Mesenchymal stem cell (in vitro differentiated cells and primary cell): ENCODE data around the gene ACER3.

Experiments used
- DNase-seq: peaks from one replicate; pipeline ENCODE4 v3.0.0-alpha.2; 2013
- H2AFZ ChIP-seq: one replicate; pipeline ENCODE4 v1.6.1; 2013; ENCODE audit warnings: low read depth, mild to moderate bottlenecking, control low read depth, inconsistent platforms, low read length, moderate library complexity
- H2AK5ac ChIP-seq: 2 replicates; pipeline ENCODE4 v1.6.1; 2013; ENCODE audit warnings: low read length, moderate library complexity, mild to moderate bottlenecking, inconsistent platforms; ENCODE audit not compliant: severe bottlenecking
- H2BK120ac ChIP-seq: one replicate; pipeline ENCODE4 v1.6.1; 2013; ENCODE audit warnings: low read depth, mild to moderate bottlenecking, inconsistent platforms, low read length, moderate library complexity
- H2BK12ac ChIP-seq, 2 experiments: one replicate each; pipeline ENCODE4 v1.6.1; 2013; ENCODE audit warnings: inconsistent platforms in 2 of 2, low read length in 2 of 2, mild to moderate bottlenecking in 2 of 2, moderate library complexity in 2 of 2, control low read depth in 1 of 2
- H2BK15ac ChIP-seq: one replicate; pipeline ENCODE4 v1.6.1; 2013; ENCODE audit warnings: mild to moderate bottlenecking, low read depth, inconsistent platforms; ENCODE audit not compliant: poor library complexity, severe bottlenecking
- H2BK5ac ChIP-seq: 2 replicates; pipeline ENCODE4 v1.6.1; 2013; ENCODE audit warnings: low read depth, mild to moderate bottlenecking, low read length, control low read depth, inconsistent platforms; ENCODE audit not compliant: poor library complexity, severe bottlenecking
- H3K14ac ChIP-seq, 2 experiments: one replicate each; pipeline ENCODE4 v1.6.1; 2013; ENCODE audit warnings: inconsistent platforms in 2 of 2, low read length in 2 of 2, control low read depth in 1 of 2, mild to moderate bottlenecking in 1 of 2, moderate library complexity in 1 of 2
- H3K18ac ChIP-seq, 2 experiments: one replicate each; pipeline ENCODE4 v1.6.1; 2013; ENCODE audit warnings: inconsistent platforms in 2 of 2, low read length in 2 of 2, control low read depth in 1 of 2, low read depth in 1 of 2, mild to moderate bottlenecking in 1 of 2
- H3K23ac ChIP-seq, 2 experiments: one replicate each; pipeline ENCODE4 v1.6.1; 2013; ENCODE audit warnings: inconsistent platforms in 2 of 2, low read length in 2 of 2, mild to moderate bottlenecking in 2 of 2, moderate library complexity in 2 of 2, control low read depth in 1 of 2
- H3K27ac ChIP-seq: 2 replicates; pipeline ENCODE4 v1.5.1; 2013; ENCODE audit warnings: mild to moderate bottlenecking, moderate library complexity, low read length, control low read depth, inconsistent platforms; ENCODE audit not compliant: poor library complexity, severe bottlenecking
- H3K27me3 ChIP-seq, 2 experiments: 2 replicates each; pipeline versions ENCODE4 v1.6.1 to v1.7.0; 2013; ENCODE audit warnings: low read length in 2 of 2, mild to moderate bottlenecking in 2 of 2, moderate library complexity in 2 of 2, control low read depth in 1 of 2, inconsistent platforms in 1 of 2; ENCODE audit not compliant: control insufficient read depth in 1 of 2, insufficient read depth in 1 of 2
- H3K36me3 ChIP-seq, 2 experiments: 2 replicates each; pipeline versions ENCODE4 v1.6.1 to v1.7.0; 2013; ENCODE audit warnings: low read length in 2 of 2, control low read depth in 1 of 2, inconsistent platforms in 1 of 2, low read depth in 1 of 2, mild to moderate bottlenecking in 1 of 2; ENCODE audit not compliant: insufficient read depth in 2 of 2, control insufficient read depth in 1 of 2
- H3K4ac ChIP-seq, 2 experiments: one replicate each; pipeline ENCODE4 v1.6.1; 2013; ENCODE audit warnings: inconsistent platforms in 2 of 2, low read length in 2 of 2, mild to moderate bottlenecking in 2 of 2, moderate library complexity in 2 of 2, control low read depth in 1 of 2, low read depth in 1 of 2
- H3K4me1 ChIP-seq: 2 replicates; pipeline ENCODE4 v1.6.1; 2013; ENCODE audit warnings: low read depth, low read length, control low read depth; ENCODE audit not compliant: control insufficient read depth, insufficient read depth
- H3K4me2 ChIP-seq: 2 replicates; pipeline ENCODE4 v1.6.1; 2013; ENCODE audit warnings: low read length, mild to moderate bottlenecking, inconsistent platforms; ENCODE audit not compliant: poor library complexity, severe bottlenecking
- H3K4me3 ChIP-seq, 2 experiments: 2 replicates each; pipeline versions ENCODE4 v1.5.1 to v1.7.0; 2013; ENCODE audit warnings: low read length in 2 of 2, mild to moderate bottlenecking in 2 of 2, control low read depth in 1 of 2, low read depth in 1 of 2; ENCODE audit not compliant: insufficient read depth in 1 of 2
- H3K79me1 ChIP-seq: replicated peaks from 2 replicates; pipeline ENCODE4 v1.6.1; 2013; ENCODE audit warnings: mild to moderate bottlenecking, control low read depth, low read length, inconsistent platforms; ENCODE audit not compliant: poor library complexity, severe bottlenecking
- H3K9ac ChIP-seq: 2 replicates; pipeline ENCODE4 v1.7.0; 2013; ENCODE audit warnings: mild to moderate bottlenecking, low read length, moderate library complexity
- H3K9me3 ChIP-seq: 2 replicates; pipeline ENCODE4 v1.7.0; 2013; ENCODE audit warnings: mild to moderate bottlenecking, low read length; ENCODE audit not compliant: control insufficient read depth
- H4K8ac ChIP-seq: one replicate; pipeline ENCODE4 v1.6.1; 2013; ENCODE audit warnings: inconsistent platforms, mild to moderate bottlenecking, low read length, moderate library complexity
- H4K91ac ChIP-seq: one replicate; pipeline ENCODE4 v1.6.1; 2013; ENCODE audit warnings: mild to moderate bottlenecking, low read length, inconsistent platforms
- WGBS: methylation state at CpG from one replicate; pipeline ENCODE4 v1.1.7; 2013; ENCODE audit warnings: mixed read lengths; 5-methylcytosine and 5-hydroxymethylcytosine counted together

Gene ACER3

DNA sequence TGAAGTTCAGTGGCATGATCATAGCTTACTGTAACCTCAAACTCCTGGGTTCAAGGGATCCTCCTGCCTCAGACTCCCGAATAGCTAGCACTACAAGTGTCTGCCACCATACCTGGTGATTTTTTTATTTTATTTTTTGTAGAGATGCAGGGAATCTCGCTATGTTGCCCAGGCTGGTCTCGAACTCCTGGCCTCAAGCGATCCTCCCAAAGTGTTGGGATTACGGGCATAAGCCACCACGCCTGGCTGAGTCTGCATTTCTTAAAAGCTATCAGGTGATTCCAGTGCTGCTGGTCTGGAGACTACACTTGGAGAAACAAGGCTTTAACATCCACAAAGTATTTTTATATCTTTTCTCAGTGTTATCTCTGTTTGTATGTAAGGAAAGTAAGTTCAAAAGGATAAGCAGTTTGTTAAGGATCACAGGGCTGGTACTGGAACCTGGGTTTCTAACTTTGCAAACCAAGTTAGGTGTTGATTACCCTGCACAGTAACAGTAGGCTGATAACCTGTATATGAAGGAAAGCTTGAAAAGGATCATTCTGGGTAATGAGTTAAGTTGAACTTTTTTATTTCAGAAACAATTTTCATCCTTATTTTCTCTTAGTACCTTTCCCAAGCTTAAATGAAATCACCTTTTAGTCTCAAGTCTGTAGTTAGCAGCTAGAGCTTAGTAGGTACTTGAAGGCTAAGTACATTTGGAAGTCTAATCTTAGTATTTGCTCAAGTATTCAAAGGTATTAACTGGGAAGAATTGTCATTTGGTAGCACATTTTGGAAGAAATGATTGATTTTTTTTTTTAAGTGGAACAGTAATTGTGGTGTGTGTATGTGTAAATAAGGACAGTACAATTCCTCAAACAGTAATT, 12.5 kb downstream of the ACER3 start:
- no peak overlapping the region for H2AFZ ChIP-seq
- no peak overlapping the region for H3K4me3 ChIP-seq
- peaks cover 14% of the 10 kb centered on the region for H3K79me1 ChIP-seq
- H2BK120ac ChIP-seq, result no peak overlapping the region
- peaks cover 0 to 11% of the 10 kb centered on the region in 2 experiments for H3K36me3 ChIP-seq
- H2BK12ac ChIP-seq, result no peak overlapping the region
- no peak overlapping the region for H3K23ac ChIP-seq
- WGBS, result 98% methylated on average over 5 of the region's 6 CpGs
- no peaks in the 10 kb centered on the region for H3K9me3 ChIP-seq
- no peak overlapping the region for H3K14ac ChIP-seq
- no peak overlapping the region for H3K27ac ChIP-seq
- no peak for DNase-seq
- H3K18ac ChIP-seq, result no peak overlapping the region
- H2BK15ac ChIP-seq, result no peak overlapping the region
- H4K91ac ChIP-seq, result no peak overlapping the region
- H2BK5ac ChIP-seq, result no peak overlapping the region
- H3K4me1 ChIP-seq, result no peaks in the 10 kb centered on the region
- no peak overlapping the region for H2AK5ac ChIP-seq
- no peak overlapping the region for H3K4ac ChIP-seq
- H3K9ac ChIP-seq, result no peak overlapping the region
- no peak overlapping the region for H3K4me2 ChIP-seq
- H3K27me3 ChIP-seq, result no peaks in the 10 kb centered on the region
- H4K8ac ChIP-seq, result no peak overlapping the region

- no peaks in the 10 kb centered on the region for H3K27me3 ChIP-seq
- no peak overlapping the region for H4K91ac ChIP-seq
- H3K79me1 ChIP-seq, result peaks cover 13% of the 10 kb centered on the region
- H3K4me1 ChIP-seq, result peaks cover 2% of the 10 kb centered on the region
- no peak overlapping the region for H2BK15ac ChIP-seq
- no peak for DNase-seq
- H3K36me3 ChIP-seq, result no peaks in the 10 kb centered on the region
- H3K9ac ChIP-seq, result no peak overlapping the region
- H2BK5ac ChIP-seq, result no peak overlapping the region
- no peak overlapping the region for H4K8ac ChIP-seq
- 100% methylated on average over 1 of the region's 2 CpGs for WGBS
- H2BK120ac ChIP-seq, result no peak overlapping the region
- no peak overlapping the region for H3K14ac ChIP-seq
- H2AK5ac ChIP-seq, result no peak overlapping the region
- no peak overlapping the region for H3K4me3 ChIP-seq
- no peak overlapping the region for H3K27ac ChIP-seq
- no peak overlapping the region for H3K4me2 ChIP-seq
- no peak overlapping the region for H2BK12ac ChIP-seq
- no peak overlapping the region for H3K18ac ChIP-seq
- H3K23ac ChIP-seq, result no peak overlapping the region
- no peak overlapping the region for H2AFZ ChIP-seq
- H3K9me3 ChIP-seq, result no peaks in the 10 kb centered on the region
- no peak overlapping the region for H3K4ac ChIP-seq
These were observed 17.3 kb downstream of the ACER3 start for GRCh38 chr11:76878014-76878413.

DNA sequence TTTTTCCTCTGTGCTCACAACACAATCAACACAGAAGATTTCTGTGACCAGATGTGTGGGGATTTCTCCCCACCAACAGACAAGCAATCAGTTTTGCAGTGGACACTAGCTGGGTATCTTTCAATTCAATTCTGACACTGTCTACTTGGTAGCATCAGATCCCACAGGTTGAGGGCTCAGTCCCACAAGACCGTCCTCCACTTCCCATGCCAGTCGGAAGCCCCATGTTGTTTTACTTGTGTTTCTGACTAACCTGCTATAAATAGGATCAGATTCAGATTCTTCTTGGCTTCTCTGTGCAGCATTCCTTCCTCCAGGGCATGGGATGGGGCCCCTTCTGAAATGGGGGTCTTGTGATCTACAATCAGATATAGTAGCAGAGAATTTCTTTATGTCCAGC, 19.6 kb downstream of the ACER3 start:
- peak overlapping the region; percentile 25 for H3K9ac ChIP-seq
- H3K14ac ChIP-seq, result no peak overlapping the region

DNA sequence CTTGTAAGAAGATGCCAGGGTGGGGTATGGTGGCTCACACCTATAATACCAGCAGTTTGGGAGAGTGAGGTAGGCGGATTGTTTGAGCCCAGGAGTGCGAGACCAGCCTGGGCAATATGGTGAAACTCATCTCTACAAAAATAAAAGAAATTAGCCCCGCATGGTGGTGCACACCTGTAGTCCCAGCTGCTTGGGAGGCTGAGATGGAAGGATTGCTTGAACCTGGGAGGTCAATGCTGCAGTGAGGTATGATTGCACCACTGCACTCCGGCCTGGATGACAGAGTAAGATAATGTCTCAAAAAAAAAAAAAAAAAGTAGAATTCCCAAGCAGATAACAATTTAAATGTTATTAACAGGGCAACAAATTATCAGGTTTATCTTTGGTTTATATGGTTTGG, 20.2 kb downstream of the ACER3 start:
- Histone ChIP-seq H2AFZ (no peak overlapping the region), H2AK5ac (no peak overlapping the region), H4K8ac (no peak overlapping the region), H3K27me3 (no peaks in the 10 kb centered on the region), H3K79me1 (peaks cover 16% of the 10 kb centered on the region), H2BK12ac (no peak overlapping the region), H2BK15ac (no peak overlapping the region), H3K18ac (no peak overlapping the region), H3K14ac (no peak overlapping the region), H3K9ac (no peak overlapping the region), H3K23ac (no peak overlapping the region), H4K91ac (no peak overlapping the region), H3K4me3 (no peak overlapping the region), H2BK5ac (no peak overlapping the region), H3K4me2 (no peak overlapping the region), H3K9me3 (no peaks in the 10 kb centered on the region), H3K36me3 (no peaks in the 10 kb centered on the region), H3K4me1 (peaks cover 7% of the 10 kb centered on the region), H3K27ac (no peak overlapping the region), H2BK120ac (no peak overlapping the region), H3K4ac (no peak overlapping the region)
- DNase-seq, result no peak
- 91% methylated on average over 1 of the region's 4 CpGs for WGBS

More for the DNA sequence above, 19.6 kb downstream of the ACER3 start:
- no peaks in the 10 kb centered on the region for H3K36me3 ChIP-seq
- H2BK15ac ChIP-seq, result no peak overlapping the region
- no peak for DNase-seq
- H2BK12ac ChIP-seq, result no peak overlapping the region
- peaks cover 16% of the 10 kb centered on the region for H3K79me1 ChIP-seq
- no peak overlapping the region for H2BK120ac ChIP-seq
- H3K4me2 ChIP-seq, result no peak overlapping the region
- no peak overlapping the region for H2AK5ac ChIP-seq
- no peak overlapping the region for H4K91ac ChIP-seq
- no peak overlapping the region for H3K23ac ChIP-seq
- H3K27me3 ChIP-seq, result no peaks in the 10 kb centered on the region
- 78% methylated on average over 2 of the region's 2 CpGs for WGBS
- no peaks in the 10 kb centered on the region for H3K9me3 ChIP-seq
- H3K18ac ChIP-seq, result no peak overlapping the region
- no peak overlapping the region for H2BK5ac ChIP-seq
- H3K27ac ChIP-seq, result no peak overlapping the region
- H4K8ac ChIP-seq, result no peak overlapping the region
- peak overlapping the region; percentile 27 for H2AFZ ChIP-seq
- peaks cover 4% of the 10 kb centered on the region for H3K4me1 ChIP-seq
- no peak overlapping the region for H3K4me3 ChIP-seq
- no peak overlapping the region for H3K4ac ChIP-seq
